Gastroesophageal sphincter (tissue), 3 donors: ENCODE data around the gene CDC42BPB.

Source experiments
- EP300 ChIP-seq: sonication (generic); formaldehyde crosslinking; IDR thresholded peaks from one replicate; pipeline ENCODE4 v1.6.1; 2017; ENCODE audit warnings: antibody characterized with exemption, mild to moderate bottlenecking
- TF ChIP-seq, protein P1 (sequence below), 4 experiments: fragments of 200-600 bp in 2 of 4; fragments of 450-650 bp in 2 of 4; sonication (generic) in 1 of 4; IDR thresholded peaks; one replicate each; pipeline ENCODE4 v1.5.1; 2017 to 2019; ENCODE audit warnings: antibody characterized with exemption in 4 of 4, mild to moderate bottlenecking in 2 of 4, moderate library complexity in 2 of 4

DNA sequence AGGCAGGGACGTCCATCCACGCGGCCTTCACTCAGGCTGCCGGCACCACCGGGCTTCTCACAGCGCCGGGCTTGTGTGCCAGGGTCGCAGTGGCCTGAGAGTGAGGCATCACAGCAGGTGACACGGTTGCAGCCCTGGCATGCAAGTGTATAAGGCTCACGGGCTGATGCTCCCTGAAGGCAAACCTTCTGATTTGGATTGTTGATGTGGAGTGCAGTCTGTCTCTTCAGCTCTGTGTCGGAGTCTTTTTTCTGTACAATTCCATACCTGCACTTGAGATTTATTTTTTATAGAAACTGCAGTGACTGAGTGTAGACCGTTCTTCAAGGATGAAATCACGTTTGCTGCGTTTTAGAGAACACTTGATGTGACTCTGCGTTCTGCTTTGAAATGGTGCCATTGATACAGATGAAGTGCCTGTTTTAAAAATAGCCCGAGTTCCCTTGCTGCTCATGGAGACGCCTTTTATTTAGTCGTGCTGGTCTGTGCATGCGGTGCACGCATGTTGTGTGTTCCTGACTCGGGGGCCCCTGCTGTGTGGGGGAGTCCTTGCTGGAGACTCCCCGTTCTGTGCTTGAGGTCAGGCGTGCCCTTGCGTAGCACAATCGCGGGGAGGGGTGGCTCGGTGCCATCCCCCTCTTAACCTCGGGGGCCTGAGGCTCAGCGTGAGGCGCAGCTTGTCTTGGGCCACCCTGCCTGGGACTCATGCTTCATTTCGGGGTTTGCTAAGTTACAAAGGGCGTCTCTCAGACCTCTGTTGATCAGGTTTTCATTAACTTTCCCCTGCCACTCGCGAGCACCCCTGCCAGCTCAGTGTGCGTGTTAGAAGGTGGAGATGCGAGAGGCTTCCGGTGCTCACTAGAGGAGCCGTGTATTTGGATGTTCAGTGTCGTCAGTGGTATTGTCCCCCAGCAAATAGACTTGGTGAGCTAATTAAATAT, 156.4 kb downstream of the CDC42BPB start:
- TF ChIP-seq, protein P1, sequence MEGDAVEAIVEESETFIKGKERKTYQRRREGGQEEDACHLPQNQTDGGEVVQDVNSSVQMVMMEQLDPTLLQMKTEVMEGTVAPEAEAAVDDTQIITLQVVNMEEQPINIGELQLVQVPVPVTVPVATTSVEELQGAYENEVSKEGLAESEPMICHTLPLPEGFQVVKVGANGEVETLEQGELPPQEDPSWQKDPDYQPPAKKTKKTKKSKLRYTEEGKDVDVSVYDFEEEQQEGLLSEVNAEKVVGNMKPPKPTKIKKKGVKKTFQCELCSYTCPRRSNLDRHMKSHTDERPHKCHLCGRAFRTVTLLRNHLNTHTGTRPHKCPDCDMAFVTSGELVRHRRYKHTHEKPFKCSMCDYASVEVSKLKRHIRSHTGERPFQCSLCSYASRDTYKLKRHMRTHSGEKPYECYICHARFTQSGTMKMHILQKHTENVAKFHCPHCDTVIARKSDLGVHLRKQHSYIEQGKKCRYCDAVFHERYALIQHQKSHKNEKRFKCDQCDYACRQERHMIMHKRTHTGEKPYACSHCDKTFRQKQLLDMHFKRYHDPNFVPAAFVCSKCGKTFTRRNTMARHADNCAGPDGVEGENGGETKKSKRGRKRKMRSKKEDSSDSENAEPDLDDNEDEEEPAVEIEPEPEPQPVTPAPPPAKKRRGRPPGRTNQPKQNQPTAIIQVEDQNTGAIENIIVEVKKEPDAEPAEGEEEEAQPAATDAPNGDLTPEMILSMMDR (IDR thresholded peaks at IDR 0.05) = no peak
- no peak for TF ChIP-seq EP300
